Measurements from ENCODE around the gene ALOX5. TPM values are rescaled to one million over a fixed set of nuclear protein-coding genes. Genes with fewer than 3 reads are reported as not detected.

ALOX5 gene
- total RNA-seq, 2 experiments from 2014 or later, result 0.62 to 0.96 TPM

DNA sequence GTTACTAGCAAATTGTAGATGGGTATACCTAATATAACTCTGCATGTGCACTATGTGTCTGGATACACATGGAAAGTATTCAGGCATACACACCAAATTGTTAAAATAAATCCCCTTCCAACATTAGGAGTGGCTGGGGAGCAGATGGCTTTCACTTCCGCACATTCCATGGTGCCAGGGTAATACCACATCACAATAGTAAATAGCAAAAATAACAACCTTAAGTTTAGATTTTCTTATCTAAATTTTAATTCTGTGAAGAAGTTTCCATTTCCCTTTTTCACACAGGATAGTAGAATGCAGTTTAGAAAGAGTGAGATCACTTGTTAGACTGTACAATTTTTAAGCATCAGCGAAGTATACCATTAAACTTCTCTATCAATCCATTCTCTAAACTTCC is 5.8 kb upstream of the ALOX5 start:
- no peak for DNase-seq
- H3K27me3 Mint-ChIP-seq, result peaks cover 52% of the 10 kb centered on the region
- no peak overlapping the region for H3K27ac Mint-ChIP-seq
- no peaks in the 10 kb centered on the region for H3K36me3 Mint-ChIP-seq
- no peak overlapping the region for H3K4me3 Mint-ChIP-seq
- H3K4me1 Mint-ChIP-seq, result peaks cover 7% of the 10 kb centered on the region
- H3K9me3 Mint-ChIP-seq, result no peaks in the 10 kb centered on the region

GRCh38 chr10:45370202-45370955 is 3.6 kb upstream of the ALOX5 start:
- Mint-ChIP-seq H3K27me3 (peaks cover 62% of the 10 kb centered on the region), H3K36me3 (no peaks in the 10 kb centered on the region), H3K4me1 (peaks cover 10% of the 10 kb centered on the region), H3K9me3 (no peaks in the 10 kb centered on the region), H3K27ac (no peak overlapping the region), H3K4me3 (no peak overlapping the region)
- DNase-seq, result no peak

DNA sequence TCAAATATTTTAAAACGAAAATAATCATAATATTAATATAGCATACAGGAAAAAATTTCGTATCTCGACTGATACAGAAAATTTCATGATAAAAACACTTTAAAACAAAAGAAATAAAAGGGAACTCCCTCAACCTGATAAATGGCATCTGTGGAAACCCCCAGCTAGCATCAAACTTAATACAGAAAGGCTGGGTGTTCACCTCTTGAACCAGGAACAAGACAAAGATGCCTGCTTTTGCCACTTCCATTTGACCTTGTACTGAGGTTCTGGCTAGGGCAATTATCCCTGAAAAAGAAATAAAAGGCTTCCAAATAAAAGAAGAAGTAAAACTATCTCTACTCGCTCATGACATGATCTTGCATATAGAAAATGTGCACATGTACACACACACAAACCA is 2.5 kb upstream of the ALOX5 start:
- peaks cover 68% of the 10 kb centered on the region for H3K27me3 Mint-ChIP-seq
- no peaks in the 10 kb centered on the region for H3K9me3 Mint-ChIP-seq
- H3K4me1 Mint-ChIP-seq, result peaks cover 15% of the 10 kb centered on the region

DNA sequence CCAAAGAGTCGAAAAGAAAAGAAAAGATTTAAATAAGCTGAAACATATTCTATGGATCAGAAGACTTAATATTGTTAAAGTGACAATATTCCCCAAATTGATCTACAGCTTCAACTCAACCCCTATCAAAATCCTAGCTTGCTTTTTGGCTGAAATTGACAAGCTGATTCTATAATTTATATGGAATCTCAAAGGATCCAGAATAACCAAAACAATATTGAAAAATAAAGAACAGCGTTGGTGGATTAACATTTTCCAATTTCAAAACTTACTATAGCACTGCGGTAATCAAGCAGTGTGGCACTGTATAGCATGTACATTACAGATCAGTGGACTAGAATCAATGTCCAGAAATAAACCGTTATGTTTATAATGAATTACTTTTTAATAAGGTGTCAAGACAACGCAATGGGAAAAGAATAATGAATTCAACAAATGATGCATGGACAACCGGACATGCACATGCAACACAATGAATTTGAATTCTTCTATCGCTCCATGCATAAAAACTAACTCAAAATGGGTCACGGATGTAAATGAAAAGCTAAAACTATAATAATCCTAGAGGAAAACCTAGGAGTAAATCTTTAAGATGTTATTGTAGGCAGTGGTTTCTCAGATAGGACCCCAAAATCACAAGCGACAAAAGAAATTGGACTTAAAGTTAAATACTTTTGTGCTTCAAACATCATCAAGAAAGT is 1.6 kb upstream of the ALOX5 start:
- H3K27ac Mint-ChIP-seq, result no peak overlapping the region
- H3K36me3 Mint-ChIP-seq, result no peaks in the 10 kb centered on the region
- peaks cover 15% of the 10 kb centered on the region for H3K4me1 Mint-ChIP-seq
- DNase-seq, result no peak
- no peaks in the 10 kb centered on the region for H3K9me3 Mint-ChIP-seq
- peaks cover 64% of the 10 kb centered on the region for H3K27me3 Mint-ChIP-seq
- H3K4me3 Mint-ChIP-seq, result peak overlapping the region; percentile 79

More for the DNA sequence above, 2.5 kb upstream of the ALOX5 start:
- Mint-ChIP-seq H3K4me3 (no peak overlapping the region), H3K27ac (no peak overlapping the region), H3K36me3 (no peaks in the 10 kb centered on the region)
- no peak for DNase-seq

- H3K36me3 Mint-ChIP-seq, result no peaks in the 10 kb centered on the region
- peaks cover 17% of the 10 kb centered on the region for H3K4me1 Mint-ChIP-seq
- no peak overlapping the region for H3K27ac Mint-ChIP-seq
- no peaks in the 10 kb centered on the region for H3K9me3 Mint-ChIP-seq
- peaks cover 61% of the 10 kb centered on the region for H3K27me3 Mint-ChIP-seq
- DNase-seq, result peak; percentile 37
- H3K4me3 Mint-ChIP-seq, result peak overlapping the region; percentile 79
These were observed 927 bp upstream of the ALOX5 start for GRCh38 chr10:45373003-45373575.

- H3K36me3 Mint-ChIP-seq, result no peaks in the 10 kb centered on the region
- no peaks in the 10 kb centered on the region for H3K9me3 Mint-ChIP-seq
- H3K4me1 Mint-ChIP-seq, result peaks cover 18% of the 10 kb centered on the region
- peak overlapping the region; percentile 34 for H3K4me3 Mint-ChIP-seq
- peaks cover 52% of the 10 kb centered on the region for H3K27me3 Mint-ChIP-seq
- no peak overlapping the region for H3K27ac Mint-ChIP-seq
- DNase-seq, result peak; percentile 8
These were observed 485 bp downstream of the ALOX5 start for GRCh38 chr10:45374350-45375052.

- no peak for DNase-seq
- no peaks in the 10 kb centered on the region for H3K36me3 Mint-ChIP-seq
- H3K4me3 Mint-ChIP-seq, result peak overlapping the region; percentile 34
- H3K27ac Mint-ChIP-seq, result no peak overlapping the region
- no peaks in the 10 kb centered on the region for H3K9me3 Mint-ChIP-seq
- H3K4me1 Mint-ChIP-seq, result peaks cover 18% of the 10 kb centered on the region
- H3K27me3 Mint-ChIP-seq, result peaks cover 48% of the 10 kb centered on the region
These were observed 1.1 kb downstream of the ALOX5 start for GRCh38 chr10:45375101-45375500.

DNA sequence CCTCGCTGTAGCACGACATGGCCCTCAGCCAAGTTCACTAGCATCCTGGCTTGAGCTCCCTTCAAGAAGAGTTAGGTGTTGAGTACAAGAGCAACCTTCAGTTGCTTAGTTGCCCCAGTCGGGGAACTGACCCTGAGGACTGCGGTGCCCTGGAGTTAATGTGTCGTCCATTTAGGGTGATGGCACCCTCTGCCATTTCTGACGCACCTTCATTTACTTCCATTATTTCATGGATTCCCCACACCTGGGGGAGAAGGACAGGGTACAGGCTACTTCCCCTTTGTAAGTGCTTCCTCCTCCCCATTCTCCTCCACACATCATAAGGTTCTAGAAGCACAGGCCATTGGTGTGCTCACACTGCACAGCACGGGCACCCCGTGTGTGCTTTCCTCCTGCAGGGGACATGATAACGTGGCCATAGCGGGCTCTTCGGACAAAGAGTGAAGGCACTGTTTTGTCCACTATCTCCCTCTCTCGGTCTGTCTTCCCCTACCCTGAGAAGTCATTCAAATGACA is 1.8 kb downstream of the ALOX5 start:
- Mint-ChIP-seq H3K4me1 (peaks cover 18% of the 10 kb centered on the region), H3K36me3 (no peaks in the 10 kb centered on the region), H3K27ac (no peak overlapping the region), H3K27me3 (peaks cover 41% of the 10 kb centered on the region), H3K9me3 (no peaks in the 10 kb centered on the region), H3K4me3 (peak overlapping the region; percentile 2)
- no peak for DNase-seq

DNA sequence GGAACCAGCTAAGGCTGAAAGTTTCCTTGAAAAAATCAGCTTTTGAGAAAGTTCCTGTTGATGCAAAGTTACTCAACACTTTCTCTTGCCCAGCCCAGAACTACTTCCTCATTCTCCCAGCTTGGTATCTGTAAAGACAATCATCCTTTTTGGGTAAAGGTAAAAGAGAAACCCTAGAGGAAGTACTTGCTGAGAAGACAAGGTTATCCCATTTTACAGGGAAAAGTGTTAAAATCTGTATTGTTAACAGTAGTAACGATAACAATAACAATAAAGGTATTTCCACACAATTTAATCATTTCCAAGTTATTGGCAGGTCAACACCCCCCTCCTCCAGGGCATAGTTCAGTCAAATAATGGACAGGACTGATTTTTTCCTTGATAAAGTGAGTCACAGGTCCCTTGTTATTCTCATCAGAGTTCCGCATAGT is 2.4 kb downstream of the ALOX5 start:
- H3K27me3 Mint-ChIP-seq, result peaks cover 38% of the 10 kb centered on the region
- peaks cover 18% of the 10 kb centered on the region for H3K4me1 Mint-ChIP-seq
- no peak overlapping the region for H3K4me3 Mint-ChIP-seq
- H3K27ac Mint-ChIP-seq, result no peak overlapping the region
- H3K36me3 Mint-ChIP-seq, result no peaks in the 10 kb centered on the region
- no peak for DNase-seq
- H3K9me3 Mint-ChIP-seq, result no peaks in the 10 kb centered on the region

- H3K4me1 Mint-ChIP-seq, result peaks cover 18% of the 10 kb centered on the region
- H3K9me3 Mint-ChIP-seq, result no peaks in the 10 kb centered on the region
- peaks cover 30% of the 10 kb centered on the region for H3K27me3 Mint-ChIP-seq
- H3K36me3 Mint-ChIP-seq, result no peaks in the 10 kb centered on the region
- DNase-seq, result no peak
- H3K4me3 Mint-ChIP-seq, result no peak overlapping the region
- no peak overlapping the region for H3K27ac Mint-ChIP-seq
These were observed 3.3 kb downstream of the ALOX5 start for GRCh38 chr10:45377321-45377720.

- H3K9me3 Mint-ChIP-seq, result no peaks in the 10 kb centered on the region
- no peak overlapping the region for H3K27ac Mint-ChIP-seq
- H3K4me3 Mint-ChIP-seq, result no peak overlapping the region
- DNase-seq, result no peak
- H3K4me1 Mint-ChIP-seq, result peaks cover 14% of the 10 kb centered on the region
- peaks cover 24% of the 10 kb centered on the region for H3K27me3 Mint-ChIP-seq
- no peaks in the 10 kb centered on the region for H3K36me3 Mint-ChIP-seq
These were observed 3.8 kb downstream of the ALOX5 start for GRCh38 chr10:45377858-45378257.

GRCh38 chr10:45378914-45379726 is 5.1 kb downstream of the ALOX5 start:
- DNase-seq, result no peak
- Mint-ChIP-seq H3K36me3 (no peaks in the 10 kb centered on the region), H3K4me3 (no peak overlapping the region), H3K9me3 (no peaks in the 10 kb centered on the region), H3K27ac (no peak overlapping the region), H3K4me1 (peaks cover 8% of the 10 kb centered on the region), H3K27me3 (peaks cover 14% of the 10 kb centered on the region)

DNA sequence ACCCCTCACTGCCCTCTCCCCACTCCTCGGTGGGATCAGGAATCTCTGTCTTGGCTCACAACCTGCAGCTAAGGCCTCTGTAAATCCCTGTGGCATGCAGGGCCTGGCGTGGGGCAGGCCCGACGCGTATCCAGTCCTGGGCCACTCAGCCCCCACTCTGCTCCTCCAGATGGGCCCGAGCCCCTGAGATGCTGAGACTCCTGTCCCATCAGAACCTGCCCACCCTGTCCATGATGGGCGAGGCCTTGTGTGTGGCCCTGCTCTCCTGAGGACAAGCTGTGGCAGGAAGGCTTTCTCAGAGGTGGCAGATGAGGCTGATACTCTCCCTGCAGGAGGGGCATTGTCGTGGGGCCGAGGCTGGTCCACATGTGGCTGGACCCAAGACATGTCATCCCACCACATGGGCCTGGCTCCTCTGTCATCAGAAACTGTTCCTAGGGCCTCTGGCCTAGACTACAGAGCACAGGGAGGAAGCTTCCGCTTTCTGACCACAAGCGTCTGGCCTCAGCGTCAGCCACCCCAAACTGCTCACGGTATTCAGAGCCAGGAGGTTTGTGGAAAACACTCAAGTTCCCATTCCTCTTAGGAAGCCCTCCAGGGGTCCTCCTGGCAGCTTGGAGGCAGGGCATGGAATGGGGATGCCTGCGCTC is 6.0 kb downstream of the ALOX5 start:
- no peak for DNase-seq
- H3K27me3 Mint-ChIP-seq, result peaks cover 6% of the 10 kb centered on the region
- no peak overlapping the region for H3K27ac Mint-ChIP-seq
- H3K4me1 Mint-ChIP-seq, result peaks cover 8% of the 10 kb centered on the region
- no peaks in the 10 kb centered on the region for H3K36me3 Mint-ChIP-seq
- H3K4me3 Mint-ChIP-seq, result no peak overlapping the region
- no peaks in the 10 kb centered on the region for H3K9me3 Mint-ChIP-seq
